RWPE2 (cell line): Measurements from ENCODE around the gene SMPD4.
"Not testable (repeated sequence)": the region's sequence is repeated elsewhere in the genome, so short reads cannot be mapped to it uniquely, and the experiment has no call there.

Source experiments
- ATAC-seq: fragments of 200-7000 bp; cut with Tn5 transposase; 3 replicates; pipeline ENCODE4 v1.9.1; 2021; ENCODE audit warnings: low read depth
- DNase-seq: peaks from one replicate; pipeline ENCODE4 v3.0.0-alpha.2; 2020; ENCODE audit warnings: low spot score
- H3K27ac ChIP-seq: fragments of 450-650 bp; 2 replicates; pipeline ENCODE4 v1.5.1; 2017; ENCODE audit warnings: mild to moderate bottlenecking; ENCODE audit not compliant: poor library complexity, severe bottlenecking
- H3K27me3 ChIP-seq: fragments of 250-450 bp; sonication (Bioruptor Pico); 2 replicates; pipeline ENCODE4 v1.5.1; 2021; ENCODE audit warnings: mild to moderate bottlenecking, moderate library complexity; ENCODE audit not compliant: insufficient read depth, poor library complexity, severe bottlenecking
- H3K36me3 ChIP-seq: fragments of 250-450 bp; sonication (Bioruptor Pico); 2 replicates; pipeline ENCODE4 v1.5.1; 2020; ENCODE audit warnings: low read depth, mild to moderate bottlenecking, moderate library complexity
- H3K4me1 ChIP-seq: fragments of 250-450 bp; sonication (Bioruptor Pico); 2 replicates; pipeline ENCODE4 v1.5.1; 2021; ENCODE audit warnings: mild to moderate bottlenecking, moderate library complexity; ENCODE audit not compliant: insufficient read depth, poor library complexity, severe bottlenecking
- H3K4me3 ChIP-seq: fragments of 250-450 bp; sonication (Bioruptor Pico); 2 replicates; pipeline ENCODE4 v1.5.1; 2021; ENCODE audit warnings: mild to moderate bottlenecking, moderate library complexity; ENCODE audit not compliant: severe bottlenecking
- H3K9me3 ChIP-seq: fragments of 250-450 bp; sonication (Bioruptor Pico); 2 replicates; pipeline ENCODE4 v1.5.1; 2021; ENCODE audit warnings: mild to moderate bottlenecking, moderate library complexity; ENCODE audit not compliant: severe bottlenecking
- TF ChIP-seq, protein P1 (sequence below): fragments of 450-650 bp; IDR thresholded peaks from one replicate; pipeline ENCODE4 v1.5.1; 2017; ENCODE audit warnings: mild to moderate bottlenecking, moderate library complexity; ENCODE audit not compliant: poor library complexity, severe bottlenecking

Gene SMPD4, protein sequence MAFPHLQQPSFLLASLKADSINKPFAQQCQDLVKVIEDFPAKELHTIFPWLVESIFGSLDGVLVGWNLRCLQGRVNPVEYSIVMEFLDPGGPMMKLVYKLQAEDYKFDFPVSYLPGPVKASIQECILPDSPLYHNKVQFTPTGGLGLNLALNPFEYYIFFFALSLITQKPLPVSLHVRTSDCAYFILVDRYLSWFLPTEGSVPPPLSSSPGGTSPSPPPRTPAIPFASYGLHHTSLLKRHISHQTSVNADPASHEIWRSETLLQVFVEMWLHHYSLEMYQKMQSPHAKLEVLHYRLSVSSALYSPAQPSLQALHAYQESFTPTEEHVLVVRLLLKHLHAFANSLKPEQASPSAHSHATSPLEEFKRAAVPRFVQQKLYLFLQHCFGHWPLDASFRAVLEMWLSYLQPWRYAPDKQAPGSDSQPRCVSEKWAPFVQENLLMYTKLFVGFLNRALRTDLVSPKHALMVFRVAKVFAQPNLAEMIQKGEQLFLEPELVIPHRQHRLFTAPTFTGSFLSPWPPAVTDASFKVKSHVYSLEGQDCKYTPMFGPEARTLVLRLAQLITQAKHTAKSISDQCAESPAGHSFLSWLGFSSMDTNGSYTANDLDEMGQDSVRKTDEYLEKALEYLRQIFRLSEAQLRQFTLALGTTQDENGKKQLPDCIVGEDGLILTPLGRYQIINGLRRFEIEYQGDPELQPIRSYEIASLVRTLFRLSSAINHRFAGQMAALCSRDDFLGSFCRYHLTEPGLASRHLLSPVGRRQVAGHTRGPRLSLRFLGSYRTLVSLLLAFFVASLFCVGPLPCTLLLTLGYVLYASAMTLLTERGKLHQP

DNA sequence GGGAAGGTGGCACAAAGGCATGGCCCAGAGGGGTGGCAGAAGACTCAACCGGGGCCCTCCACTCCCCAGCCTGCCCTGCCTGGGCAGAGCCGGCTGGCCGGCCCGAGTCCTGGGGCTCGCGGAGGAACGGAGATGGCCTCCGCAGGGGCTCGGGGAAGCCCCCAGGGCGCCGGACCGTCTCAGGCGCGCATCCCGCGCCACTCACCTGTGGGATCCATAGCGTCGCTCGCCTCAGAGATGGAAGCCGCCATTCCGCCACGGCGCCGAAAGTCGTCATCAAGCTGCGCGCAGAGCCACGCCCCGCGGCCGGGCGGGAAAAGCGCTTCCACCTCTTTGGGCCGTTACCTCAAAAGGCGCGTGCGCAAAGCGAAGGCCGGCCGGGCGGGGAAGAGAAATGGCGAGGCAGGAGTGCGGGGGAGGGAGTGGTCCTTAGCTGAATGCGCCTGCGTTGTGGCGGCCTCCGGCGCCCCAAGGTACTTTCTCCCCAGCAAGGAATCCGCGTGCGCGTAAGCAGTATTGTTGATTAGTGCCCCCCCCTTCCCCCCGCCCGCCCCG lies at the start of gene SMPD4:
Gene SMPD4 (minus strand): TSS at position 278 of the 555 bp plus-strand sequence. CDS start 5,010 bp downstream, outside the sequence.
- ATAC-seq (peak; percentile 62), DNase-seq (peak; percentile 94)
- H3K4me3 ChIP-seq = peak within 1 kb of the TSS; percentile 96
- H3K9me3 ChIP-seq = no peaks in the 10 kb centered on the region
- no peaks in the 10 kb centered on the region for H3K27me3 ChIP-seq
- peaks cover 6% of the 10 kb centered on the region for H3K36me3 ChIP-seq
- TF ChIP-seq, protein P1, sequence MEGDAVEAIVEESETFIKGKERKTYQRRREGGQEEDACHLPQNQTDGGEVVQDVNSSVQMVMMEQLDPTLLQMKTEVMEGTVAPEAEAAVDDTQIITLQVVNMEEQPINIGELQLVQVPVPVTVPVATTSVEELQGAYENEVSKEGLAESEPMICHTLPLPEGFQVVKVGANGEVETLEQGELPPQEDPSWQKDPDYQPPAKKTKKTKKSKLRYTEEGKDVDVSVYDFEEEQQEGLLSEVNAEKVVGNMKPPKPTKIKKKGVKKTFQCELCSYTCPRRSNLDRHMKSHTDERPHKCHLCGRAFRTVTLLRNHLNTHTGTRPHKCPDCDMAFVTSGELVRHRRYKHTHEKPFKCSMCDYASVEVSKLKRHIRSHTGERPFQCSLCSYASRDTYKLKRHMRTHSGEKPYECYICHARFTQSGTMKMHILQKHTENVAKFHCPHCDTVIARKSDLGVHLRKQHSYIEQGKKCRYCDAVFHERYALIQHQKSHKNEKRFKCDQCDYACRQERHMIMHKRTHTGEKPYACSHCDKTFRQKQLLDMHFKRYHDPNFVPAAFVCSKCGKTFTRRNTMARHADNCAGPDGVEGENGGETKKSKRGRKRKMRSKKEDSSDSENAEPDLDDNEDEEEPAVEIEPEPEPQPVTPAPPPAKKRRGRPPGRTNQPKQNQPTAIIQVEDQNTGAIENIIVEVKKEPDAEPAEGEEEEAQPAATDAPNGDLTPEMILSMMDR = no peak
- peak within 1 kb of the TSS; percentile 63 for H3K27ac ChIP-seq
- peaks cover 6% of the 10 kb centered on the region for H3K4me1 ChIP-seq

DNA sequence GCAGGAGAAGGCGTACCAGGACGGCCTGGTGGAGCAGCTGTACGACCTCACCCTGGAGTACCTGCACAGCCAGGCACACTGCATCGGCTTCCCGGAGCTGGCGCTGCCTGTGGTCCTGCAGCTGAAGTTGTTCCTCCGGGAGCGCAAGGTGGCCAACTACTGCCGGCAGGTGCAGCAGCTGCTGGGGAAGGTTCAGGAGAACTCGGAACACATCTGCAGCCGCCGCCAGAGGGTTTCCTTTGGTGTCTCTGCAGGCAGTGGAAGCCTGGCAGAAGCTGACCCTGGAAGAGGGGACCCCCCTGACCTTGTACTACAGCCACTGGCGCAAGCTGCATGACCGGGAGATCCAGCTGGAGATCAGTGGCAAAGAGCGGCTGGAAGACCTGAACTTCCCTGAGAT lies 49.5 kb upstream of the SMPD4 start:
- not testable (repeated sequence) for H3K4me3 ChIP-seq, H3K27me3 ChIP-seq, H3K27ac ChIP-seq, DNase-seq, ATAC-seq, H3K36me3 ChIP-seq, H3K4me1 ChIP-seq, H3K9me3 ChIP-seq

DNA sequence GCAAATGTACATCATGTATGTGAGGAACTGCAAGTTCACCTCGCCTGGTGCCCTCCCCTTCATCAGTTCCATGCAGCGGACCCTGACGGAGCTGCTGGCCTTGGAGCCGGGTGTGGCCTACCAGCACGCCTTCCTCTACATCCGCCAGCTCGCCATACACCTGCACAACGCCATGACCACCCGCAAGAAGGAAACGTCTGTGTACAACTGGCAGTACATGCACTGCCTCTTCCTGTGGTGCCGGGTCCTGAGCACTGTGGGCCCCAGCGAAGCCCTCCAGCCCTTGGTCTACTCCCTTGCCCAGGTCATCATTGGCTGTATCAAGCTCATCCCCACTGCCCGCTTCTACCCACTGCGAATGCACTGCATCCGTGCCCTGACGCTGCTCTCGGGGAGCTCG lies 49.0 kb upstream of the SMPD4 start:
- not testable (repeated sequence) for ATAC-seq, H3K36me3 ChIP-seq, DNase-seq, H3K4me1 ChIP-seq, H3K27me3 ChIP-seq, H3K27ac ChIP-seq, H3K4me3 ChIP-seq, H3K9me3 ChIP-seq

DNA sequence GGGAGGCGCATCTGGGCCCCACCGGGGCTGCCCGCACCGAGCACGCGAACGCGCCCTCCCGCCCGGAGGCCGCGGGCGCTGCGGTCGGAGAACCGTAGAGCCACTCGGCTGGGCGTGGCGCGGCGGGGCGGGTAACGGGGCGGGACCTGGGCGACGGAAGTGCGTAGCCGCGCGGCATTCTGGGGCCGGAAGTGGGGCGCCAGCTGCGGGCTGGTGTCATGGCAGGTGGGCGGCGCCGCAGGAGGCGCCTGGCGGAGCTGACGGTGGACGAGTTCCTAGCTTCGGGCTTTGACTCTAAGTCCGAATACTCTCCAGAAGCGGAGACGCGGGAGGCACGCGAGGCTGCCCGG lies 47.7 kb upstream of the SMPD4 start:
- ATAC-seq (peak; percentile 93), DNase-seq (peak; percentile 81)
- H3K36me3 ChIP-seq, H3K4me1 ChIP-seq, H3K9me3 ChIP-seq, H3K27ac ChIP-seq, H3K27me3 ChIP-seq: not testable (repeated sequence)
- peak overlapping the region; percentile 41 for H3K4me3 ChIP-seq

DNA sequence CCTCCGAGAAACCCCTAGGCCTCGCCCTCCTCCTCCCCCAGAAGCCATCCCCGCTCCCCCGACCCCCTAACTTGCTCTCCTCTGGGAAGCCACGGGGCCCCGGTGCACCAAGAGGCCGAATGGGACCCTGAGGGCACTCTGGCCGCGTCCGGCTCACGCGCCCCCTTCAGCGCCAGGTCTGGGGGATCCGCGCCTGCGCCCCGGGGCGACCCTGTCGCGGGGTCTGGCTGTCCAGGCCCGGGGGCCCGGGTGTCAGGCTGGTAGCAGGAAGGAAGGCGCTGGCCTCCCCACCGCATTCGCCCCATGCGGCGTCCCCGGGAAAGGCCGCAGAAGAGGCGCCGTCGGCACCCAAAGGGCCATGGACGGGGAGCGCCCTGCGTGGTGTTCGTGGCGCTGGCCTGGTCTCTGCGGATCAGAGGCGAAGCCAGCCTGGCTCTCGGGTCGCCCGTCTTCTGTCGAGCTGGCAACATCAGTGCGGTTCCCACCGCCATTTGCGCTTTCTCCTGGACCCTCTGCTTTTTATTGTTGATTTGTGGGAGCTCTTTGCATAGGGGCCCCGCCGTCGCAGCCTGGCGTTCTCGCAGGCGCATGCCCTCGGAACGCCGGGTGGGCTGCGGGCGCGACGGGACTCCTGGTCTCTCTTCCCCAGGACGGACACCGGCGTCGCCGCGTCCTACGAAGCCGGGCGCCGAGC lies 47.2 kb upstream of the SMPD4 start:
- DNase-seq, ATAC-seq, H3K27me3 ChIP-seq, H3K9me3 ChIP-seq, H3K27ac ChIP-seq, H3K36me3 ChIP-seq, H3K4me1 ChIP-seq: not testable (repeated sequence)
- H3K4me3 ChIP-seq = peak overlapping the region; percentile 41

DNA sequence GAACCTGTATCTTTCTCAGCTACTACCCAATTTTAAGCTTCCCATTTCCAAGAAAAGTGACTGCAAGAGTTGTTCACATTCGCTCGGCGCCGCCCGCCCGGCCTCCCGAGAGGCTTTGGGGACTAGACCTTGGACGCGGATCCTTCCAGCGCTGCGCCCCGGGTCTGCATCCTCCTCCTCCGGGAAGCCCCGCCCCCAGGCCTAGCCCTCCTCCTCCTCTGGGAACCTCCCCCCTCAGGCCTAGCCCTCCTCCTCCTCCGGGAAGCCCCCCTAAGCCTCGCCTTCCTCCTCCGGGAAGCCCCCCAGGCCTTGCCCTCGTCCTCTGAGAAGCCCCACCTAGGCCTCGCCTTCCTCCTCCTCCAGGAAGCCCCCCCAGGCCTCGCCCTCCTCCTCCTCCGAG lies 46.6 kb upstream of the SMPD4 start:
- H3K4me1 ChIP-seq, H3K4me3 ChIP-seq, ATAC-seq, H3K27ac ChIP-seq, H3K27me3 ChIP-seq, DNase-seq, H3K36me3 ChIP-seq, H3K9me3 ChIP-seq: not testable (repeated sequence)

DNA sequence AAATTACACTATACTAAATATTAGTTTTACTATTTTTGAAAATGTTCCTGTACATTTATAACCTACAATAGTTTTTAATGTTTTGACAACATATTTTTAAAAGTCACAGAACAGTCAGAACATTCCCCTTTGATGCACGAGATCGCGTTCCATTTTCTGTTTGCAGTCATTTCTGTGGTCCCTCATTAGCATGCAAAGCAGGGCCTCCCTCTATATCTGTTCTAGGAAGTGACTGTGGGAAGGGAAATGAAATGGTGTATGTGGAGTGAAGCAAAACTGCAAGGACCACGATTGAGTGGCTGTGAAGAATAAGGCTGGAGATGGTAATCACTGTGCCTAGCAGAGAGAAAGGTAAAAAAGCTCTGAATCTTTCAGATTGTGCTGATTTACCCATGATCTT lies 41.1 kb upstream of the SMPD4 start:
- ATAC-seq, H3K9me3 ChIP-seq, H3K36me3 ChIP-seq, H3K27me3 ChIP-seq, DNase-seq, H3K4me3 ChIP-seq, H3K4me1 ChIP-seq, H3K27ac ChIP-seq: not testable (repeated sequence)

DNA sequence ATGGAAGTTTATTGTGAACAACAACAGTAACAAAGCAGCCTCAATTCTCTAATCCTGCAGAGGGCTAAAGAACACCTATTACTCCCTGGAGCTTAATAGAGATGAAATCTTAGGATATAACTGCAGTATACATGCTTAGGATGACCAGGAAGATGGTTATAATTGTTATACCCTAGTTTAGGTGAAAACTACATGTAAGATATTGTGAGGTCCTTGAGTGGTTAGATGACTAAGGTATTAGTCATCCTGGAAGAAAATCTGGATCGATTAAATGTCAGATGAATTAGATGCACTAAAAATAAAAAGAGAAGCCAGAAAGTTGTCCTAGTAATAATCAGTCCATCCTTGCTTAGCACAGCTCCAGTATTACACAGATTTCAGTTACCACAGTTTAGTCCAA lies 39.1 kb upstream of the SMPD4 start:
- H3K27ac ChIP-seq, H3K27me3 ChIP-seq, H3K36me3 ChIP-seq, H3K9me3 ChIP-seq, ATAC-seq, DNase-seq, H3K4me1 ChIP-seq, H3K4me3 ChIP-seq: not testable (repeated sequence)

DNA sequence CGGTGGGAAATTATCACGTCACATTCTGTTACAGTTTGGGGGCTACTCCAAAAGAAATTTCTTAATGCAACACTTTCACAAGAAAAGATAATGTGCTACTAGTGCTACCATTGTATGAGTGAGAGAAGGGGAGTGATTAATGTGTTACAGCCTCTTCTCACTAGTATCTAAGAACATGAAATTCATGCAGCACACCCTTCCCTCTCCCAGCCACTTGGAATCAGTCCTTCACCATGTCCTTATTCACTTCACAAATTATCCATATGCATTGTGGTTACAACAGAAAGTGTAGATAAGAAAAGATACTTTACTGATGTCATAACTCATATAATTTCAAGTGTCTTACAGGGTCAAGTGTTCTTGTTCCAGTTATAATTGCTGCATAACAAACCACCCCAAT lies 37.7 kb upstream of the SMPD4 start:
- H3K9me3 ChIP-seq, H3K4me3 ChIP-seq, H3K27ac ChIP-seq, H3K4me1 ChIP-seq, H3K36me3 ChIP-seq, DNase-seq, ATAC-seq, H3K27me3 ChIP-seq: not testable (repeated sequence)

DNA sequence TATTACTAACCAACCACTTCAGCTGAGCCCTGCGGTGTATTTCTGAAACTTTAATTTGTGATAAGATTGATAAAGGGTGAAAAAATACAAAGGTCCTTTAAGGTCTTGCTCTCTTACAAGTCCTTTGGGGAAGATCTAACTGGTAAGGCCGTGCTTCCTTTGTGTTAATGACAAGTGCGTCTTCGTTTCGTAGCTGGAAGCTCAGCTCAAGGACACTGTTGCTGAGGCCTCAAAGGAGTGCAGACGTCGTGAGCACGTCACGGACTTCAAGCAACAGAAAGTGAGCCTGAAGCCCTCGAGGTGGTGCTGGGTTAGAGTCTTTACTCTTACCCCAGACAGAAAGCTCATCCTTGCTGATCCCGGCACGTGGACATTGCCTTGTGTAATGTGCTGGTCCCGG lies 25.6 kb upstream of the SMPD4 start:
- not testable (repeated sequence) for H3K27me3 ChIP-seq, H3K4me1 ChIP-seq, DNase-seq, ATAC-seq, H3K4me3 ChIP-seq, H3K36me3 ChIP-seq, H3K9me3 ChIP-seq, H3K27ac ChIP-seq
